Measurements from ENCODE around the gene UGT2B10. TPM values are rescaled to one million over a fixed set of nuclear protein-coding genes. Genes with fewer than 3 reads are reported as not detected.

The UGT2B10 gene
- total and polyA plus RNA-seq, 9 of the 15 experiments (the other 6 are each of a cell fraction or from before 2014, with no cell fraction given): 0.18 TPM; not detected in 8

- H3K4me1 ChIP-seq (replicated peaks in 1 of 2; ENCODE audit: control insufficient read depth in 2 of 2, insufficient read depth in 2 of 2, low read length in 2 of 2): peaks cover 0 to 2% of the 10 kb centered on the region in 2 experiments; a peak in 1 of 5 replicates
- no TSS peak for BruUV-seq (replicated peaks)
- H3K9me1 ChIP-seq (ENCODE audit: control insufficient read depth, insufficient read depth, low read length): no peaks in the 10 kb centered on the region
- H3K79me2 ChIP-seq (ENCODE audit: control insufficient read depth, insufficient read depth, low read length): no peaks in the 10 kb centered on the region
- H2AFZ ChIP-seq (ENCODE audit: low read depth, low read length): no peak overlapping the region
- peak overlapping the region; percentile 35; the same call in 1 of the 3 replicates for H3K27ac ChIP-seq (ENCODE audit: extremely low read depth, low read depth, low read length)
- no peak overlapping the region for H3K9ac ChIP-seq (ENCODE audit: insufficient read depth in 1 of 2, low read depth in 2 of 2, low read length in 2 of 2)
- no peak overlapping the region for H3K4me2 ChIP-seq (ENCODE audit: insufficient read depth, low read length)
- in situ Hi-C loops (cut with MboI) (no loop called here), intact Hi-C loops (cut with micrococcal nuclease) (no loop called here)
- ATAC-seq: no peak
- FAIRE-seq: no peak
- no peaks in the 10 kb centered on the region for H4K20me1 ChIP-seq (replicated peaks; ENCODE audit: control insufficient read depth, insufficient read depth, low read length)
- 18% methylated on average over 4 of the region's 4 CpGs for WGBS (ENCODE audit: insufficient coverage, low coverage, missing lambda C conversion rate)
- H3K36me3 ChIP-seq (ENCODE audit: control insufficient read depth, insufficient read depth, low read length): no peaks in the 10 kb centered on the region
- H3K9me3 ChIP-seq (replicated peaks; ENCODE audit: control insufficient read depth, insufficient read depth, low read depth, low read length): peaks cover 1% of the 10 kb centered on the region
- no peak overlapping the region for H3K4me3 ChIP-seq
- ChIA-PET POLR2A (no interaction called here), CTCF (ENCODE audit: low intra/inter-chr PET ratio) (no interaction called here)
- H3K27me3 ChIP-seq (ENCODE audit: control insufficient read depth in 2 of 2, insufficient read depth in 2 of 2, low read length in 2 of 2): no peaks in the 10 kb centered on the region
- DNase-seq (ENCODE audit: extremely low read depth in 1 of 4, low spot score in 3 of 4): no peak
- TF ChIP-seq FOXM1 (IDR thresholded peaks at IDR 0.05; ENCODE audit: low read depth) (no peak), FOXM1 (CRISPR knock-in tag; IDR thresholded peaks at IDR 0.05; ENCODE audit: low read depth) (no peak), ZNF830 (CRISPR knock-in tag; IDR thresholded peaks at IDR 0.05) (no peak), TSC22D4 (tag; IDR thresholded peaks at IDR 0.05) (no peak), ZFP30 (CRISPR knock-in tag; IDR thresholded peaks at IDR 0.05; ENCODE audit: borderline replicate concordance) (no peak), HDAC6 (IDR thresholded peaks at IDR 0.05; ENCODE audit: low read depth, low read length) (no peak), THAP12 (CRISPR knock-in tag; IDR thresholded peaks at IDR 0.05) (no peak), MXI1 (IDR thresholded peaks at IDR 0.05; ENCODE audit: low read depth, low read length) (no peak)
Measured at GRCh38 chr4:68865188-68865638, 49.4 kb downstream of the UGT2B10 start.
